Chondrocyte (in vitro differentiated cells): ENCODE measurements around the gene PHC1. TPM values are rescaled to one million over a fixed set of nuclear protein-coding genes. Genes with fewer than 3 reads are reported as not detected.

Experiments used
- DNase-seq: peaks from one replicate; pipeline ENCODE4 v3.0.0; 2021; ENCODE audit warnings: mixed read lengths, low spot score
- H3K27ac Mint-ChIP-seq: one replicate; pipeline ENCODE4 v1.8.0; 2021; ENCODE audit warnings: mild to moderate bottlenecking, moderate library complexity, mixed read lengths; ENCODE audit not compliant: unreplicated experiment
- H3K27me3 Mint-ChIP-seq: 2 replicates; pipeline ENCODE4 v1.8.0; 2021; ENCODE audit warnings: low read depth, mixed read lengths
- H3K36me3 Mint-ChIP-seq: 2 replicates; pipeline ENCODE4 v1.8.0; 2021; ENCODE audit warnings: low read depth, mixed read lengths
- H3K4me1 Mint-ChIP-seq: 2 replicates; pipeline ENCODE4 v1.8.0; 2021; ENCODE audit warnings: low read depth, mild to moderate bottlenecking, mixed read lengths
- H3K4me3 Mint-ChIP-seq: one replicate; pipeline ENCODE4 v1.8.0; 2021; ENCODE audit warnings: mild to moderate bottlenecking, moderate library complexity, mixed read lengths; ENCODE audit not compliant: unreplicated experiment
- H3K9me3 Mint-ChIP-seq: 2 replicates; pipeline ENCODE4 v1.8.0; 2021; ENCODE audit warnings: low read depth, mixed read lengths
- CTCF ChIP-seq: fragments of 200-600 bp; sonication (generic); IDR thresholded peaks from 2 replicates; pipeline ENCODE4 v1.5.0; 2021; ENCODE audit warnings: antibody characterized with exemption, mild to moderate bottlenecking, moderate library complexity
- total RNA-seq: library from RNA; stranded (reverse); gene quantifications from 3 replicates; pipeline ENCODE4 v1.2.1, GENCODE V29; 2021

Gene PHC1
- total RNA-seq, 1 donor from 2014 or later = 33.0 TPM

- peaks cover 26% of the 10 kb centered on the region for H3K4me1 Mint-ChIP-seq
- H3K4me3 Mint-ChIP-seq = no peak overlapping the region
- DNase-seq = no peak
- H3K27me3 Mint-ChIP-seq = no peaks in the 10 kb centered on the region
- no peaks in the 10 kb centered on the region for H3K36me3 Mint-ChIP-seq
- no peaks in the 10 kb centered on the region for H3K9me3 Mint-ChIP-seq
- H3K27ac Mint-ChIP-seq = no peak overlapping the region
- TF ChIP-seq CTCF = no peak
Measured at GRCh38 chr12:8951744-8952143, 37.4 kb downstream of the PHC1 start.

- Mint-ChIP-seq H3K9me3 (no peaks in the 10 kb centered on the region), H3K4me3 (no peak overlapping the region), H3K27me3 (no peaks in the 10 kb centered on the region), H3K36me3 (no peaks in the 10 kb centered on the region), H3K27ac (no peak overlapping the region), H3K4me1 (peaks cover 9% of the 10 kb centered on the region)
- no peak for TF ChIP-seq CTCF
- no peak for DNase-seq
Measured at GRCh38 chr12:8953773-8954402, 39.6 kb downstream of the PHC1 start.

DNA sequence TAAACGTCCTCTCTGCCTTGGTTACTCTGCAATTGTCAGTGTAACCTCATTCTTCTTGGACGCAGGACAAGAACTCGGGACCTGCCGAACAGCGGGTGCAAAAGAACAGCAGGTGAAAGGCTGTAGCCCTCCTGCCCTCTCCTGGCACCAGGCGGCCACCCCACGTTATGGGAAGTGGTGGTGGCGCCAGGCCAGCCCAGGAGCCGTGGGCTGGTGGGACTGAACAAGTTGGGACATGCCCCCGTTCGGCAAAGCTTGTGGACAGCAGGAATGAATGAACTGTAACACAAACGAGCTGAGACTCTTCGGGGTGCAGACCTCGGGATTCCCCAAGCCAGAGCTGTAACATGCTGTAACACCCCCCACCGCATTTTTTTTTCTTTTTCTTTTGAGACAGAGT is 41.8 kb downstream of the PHC1 start:
- Mint-ChIP-seq H3K27me3 (no peaks in the 10 kb centered on the region), H3K4me1 (no peaks in the 10 kb centered on the region), H3K4me3 (no peak overlapping the region), H3K27ac (no peak overlapping the region), H3K36me3 (no peaks in the 10 kb centered on the region), H3K9me3 (no peaks in the 10 kb centered on the region)
- DNase-seq = no peak
- TF ChIP-seq CTCF = no peak

DNA sequence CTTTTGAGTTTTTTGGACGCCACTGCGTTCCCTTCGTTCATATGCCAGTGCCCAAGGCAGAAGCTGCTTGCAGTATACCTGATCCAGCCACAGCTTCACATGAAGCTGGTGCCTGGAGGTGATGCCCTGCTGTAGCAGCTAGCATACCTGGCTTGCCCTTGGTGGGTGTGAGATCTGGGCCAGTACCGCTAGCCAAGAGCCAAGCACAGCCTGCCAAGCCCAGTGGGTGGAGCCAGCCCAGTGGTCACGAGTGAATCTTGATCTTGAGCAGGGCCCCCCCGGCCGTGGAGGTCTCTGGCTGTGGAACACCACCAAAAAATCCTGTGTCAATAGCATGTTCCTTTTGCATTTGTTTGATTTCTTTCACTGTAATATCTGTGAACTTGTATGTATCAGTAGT is 42.5 kb downstream of the PHC1 start:
- no peak for DNase-seq
- H3K4me3 Mint-ChIP-seq = no peak overlapping the region
- H3K4me1 Mint-ChIP-seq = no peaks in the 10 kb centered on the region

DNA sequence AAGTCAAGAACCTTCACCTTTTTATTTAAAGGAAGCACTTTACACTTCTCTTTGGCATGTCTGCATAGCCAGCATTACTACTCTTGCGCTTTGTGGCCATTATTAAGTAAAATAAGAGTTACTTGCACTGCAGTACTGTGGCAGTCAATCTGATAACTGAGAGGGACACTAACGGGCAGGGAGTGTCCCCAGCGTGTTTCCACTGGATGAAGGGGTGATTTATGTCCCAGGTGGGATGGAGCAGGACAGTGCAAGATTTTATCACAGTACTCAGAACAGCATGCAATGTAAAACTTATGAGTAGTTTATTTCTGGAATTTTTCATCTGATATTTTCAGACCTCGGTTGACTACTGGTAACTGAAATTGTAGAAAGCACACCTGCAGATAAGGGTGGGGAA is 43.3 kb downstream of the PHC1 start:
- Mint-ChIP-seq H3K4me3 (no peak overlapping the region), H3K36me3 (no peaks in the 10 kb centered on the region), H3K27me3 (no peaks in the 10 kb centered on the region), H3K9me3 (peaks cover 3% of the 10 kb centered on the region), H3K4me1 (no peaks in the 10 kb centered on the region), H3K27ac (no peak overlapping the region)
- DNase-seq = no peak
- no peak for TF ChIP-seq CTCF

More for the DNA sequence above, 42.5 kb downstream of the PHC1 start:
- H3K27ac Mint-ChIP-seq = no peak overlapping the region
- no peak for TF ChIP-seq CTCF
- H3K27me3 Mint-ChIP-seq = no peaks in the 10 kb centered on the region
- H3K9me3 Mint-ChIP-seq = no peaks in the 10 kb centered on the region
- H3K36me3 Mint-ChIP-seq = no peaks in the 10 kb centered on the region
